Liver (tissue), 3 donors: ENCODE data around the gene SMPD2.

ENCODE experiments used
- GABPA ChIP-seq, 2 donors: IDR thresholded peaks in 1 of 2; conservative IDR thresholded peaks in 1 of 2; 2 replicates each; pipeline ENCODE4 v1.6.1; 2016; ENCODE audit warnings: antibody characterized with exemption in 2 of 2, mild to moderate bottlenecking in 1 of 2, moderate library complexity in 1 of 2
- SP1 ChIP-seq: IDR thresholded peaks from 2 replicates; pipeline ENCODE4 v1.6.1; 2018; ENCODE audit warnings: antibody characterized with exemption, mild to moderate bottlenecking
- TAF1 ChIP-seq: conservative IDR thresholded peaks from 2 replicates; pipeline ENCODE4 v1.6.1; 2016; ENCODE audit warnings: antibody characterized with exemption, mild to moderate bottlenecking
- TF ChIP-seq, protein P1 (sequence below): fragments of 150-350 bp; IDR thresholded peaks from 2 replicates; pipeline ENCODE4 v1.5.1; 2017; ENCODE audit warnings: improper control_type of control experiment, low read depth, low read length; ENCODE audit not compliant: missing input control
- donor health status: healthy.
- donor health status: healthy.

DNA sequence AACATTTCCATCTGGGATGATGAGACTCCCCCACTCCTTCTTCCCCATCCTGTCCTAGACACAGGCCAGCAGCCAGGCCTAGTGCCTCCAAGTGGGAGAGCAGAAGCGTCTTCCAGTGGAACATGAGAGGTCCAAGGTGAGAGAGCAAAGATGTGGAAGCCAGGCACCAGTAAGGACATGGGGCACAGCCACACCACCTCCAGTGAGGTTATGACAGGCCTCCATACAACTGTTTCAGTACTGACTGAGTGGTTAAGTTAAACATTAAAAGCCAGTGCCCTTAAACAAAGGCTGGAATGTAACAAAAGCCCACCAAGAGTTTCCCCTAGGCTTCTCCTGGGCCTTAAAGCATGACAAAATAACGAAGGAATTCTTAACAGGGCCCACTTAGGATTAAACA, 37.2 kb downstream of the SMPD2 start:
- TF ChIP-seq, protein P1, sequence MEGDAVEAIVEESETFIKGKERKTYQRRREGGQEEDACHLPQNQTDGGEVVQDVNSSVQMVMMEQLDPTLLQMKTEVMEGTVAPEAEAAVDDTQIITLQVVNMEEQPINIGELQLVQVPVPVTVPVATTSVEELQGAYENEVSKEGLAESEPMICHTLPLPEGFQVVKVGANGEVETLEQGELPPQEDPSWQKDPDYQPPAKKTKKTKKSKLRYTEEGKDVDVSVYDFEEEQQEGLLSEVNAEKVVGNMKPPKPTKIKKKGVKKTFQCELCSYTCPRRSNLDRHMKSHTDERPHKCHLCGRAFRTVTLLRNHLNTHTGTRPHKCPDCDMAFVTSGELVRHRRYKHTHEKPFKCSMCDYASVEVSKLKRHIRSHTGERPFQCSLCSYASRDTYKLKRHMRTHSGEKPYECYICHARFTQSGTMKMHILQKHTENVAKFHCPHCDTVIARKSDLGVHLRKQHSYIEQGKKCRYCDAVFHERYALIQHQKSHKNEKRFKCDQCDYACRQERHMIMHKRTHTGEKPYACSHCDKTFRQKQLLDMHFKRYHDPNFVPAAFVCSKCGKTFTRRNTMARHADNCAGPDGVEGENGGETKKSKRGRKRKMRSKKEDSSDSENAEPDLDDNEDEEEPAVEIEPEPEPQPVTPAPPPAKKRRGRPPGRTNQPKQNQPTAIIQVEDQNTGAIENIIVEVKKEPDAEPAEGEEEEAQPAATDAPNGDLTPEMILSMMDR: no peak
- no peak for TF ChIP-seq GABPA (IDR thresholded peaks at IDR 0.05 in 1 of 2, conservative IDR thresholded peaks at IDR 0.05 in 1 of 2)
- TF ChIP-seq TAF1: no peak
- TF ChIP-seq SP1: no peak
